ENCODE data around the gene IQGAP3.

Gene IQGAP3

DNA sequence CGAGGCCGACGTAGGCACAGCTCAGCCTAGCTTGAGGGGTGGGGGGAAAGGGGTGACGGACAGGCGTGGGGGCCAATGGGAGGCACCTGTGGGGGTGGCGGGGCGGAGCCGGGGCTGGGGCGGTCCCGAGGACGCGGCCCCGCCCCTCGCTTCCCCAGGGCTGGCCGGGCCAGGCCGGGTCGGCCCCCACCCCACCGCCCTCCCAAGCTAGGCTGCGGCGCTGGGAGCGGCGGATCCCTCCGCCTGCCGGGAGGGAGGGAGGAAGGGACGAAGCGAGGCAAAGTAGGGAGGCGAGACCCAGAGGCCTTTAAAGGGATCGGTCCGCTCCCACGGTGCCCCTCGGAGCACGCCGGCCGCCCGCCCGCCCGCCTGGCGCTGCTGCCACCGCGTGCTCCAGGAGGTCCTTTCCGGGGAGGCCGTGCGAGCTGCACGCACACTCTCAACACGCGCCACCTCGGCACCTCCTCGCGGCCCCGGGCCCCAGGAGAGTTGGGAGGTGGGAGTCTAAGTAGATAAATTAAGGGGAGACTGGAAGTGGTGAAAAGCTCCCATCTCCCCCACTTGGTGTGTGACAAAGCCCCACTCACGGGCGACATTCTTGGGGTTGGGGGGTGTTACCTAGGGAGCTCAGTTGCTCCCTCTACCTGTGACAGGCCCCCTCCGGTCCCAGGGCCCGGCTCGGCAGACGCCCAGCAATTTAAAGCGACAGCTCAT is 71.4 kb downstream of the IQGAP3 start:
- H3K4me3 ChIP-seq (ENCODE audit: control insufficient read depth, low read depth, low read length) = peak overlapping the region; percentile 95
- TF ChIP-seq CTCF (conservative IDR thresholded peaks at IDR 0.05; ENCODE audit: control insufficient read depth, insufficient read depth, low read depth, low read length) = peak; percentile 33
- DNase-seq (ENCODE audit: low read depth) = peak; percentile 94

DNA sequence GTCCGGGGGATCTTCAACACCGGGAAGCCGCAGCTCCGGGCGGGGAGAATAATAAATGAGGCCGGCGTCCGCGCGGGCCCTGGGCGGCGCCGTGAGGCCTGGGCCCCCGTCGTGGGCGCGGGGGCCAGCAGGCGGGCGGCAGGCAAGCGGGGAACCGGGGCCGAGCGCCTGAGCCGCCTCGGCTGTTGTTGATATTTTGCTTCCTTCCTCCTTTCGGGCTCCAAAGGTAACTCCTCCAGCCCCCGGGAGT is 71.9 kb downstream of the IQGAP3 start, which contains the start of gene MEF2D:
TSS of gene MEF2D (minus strand) at position 233 of the 250 bp plus-strand sequence. CDS start 17,483 bp downstream, outside the sequence.
- peak within 1 kb of the TSS; percentile 95 for H3K4me3 ChIP-seq (ENCODE audit: control insufficient read depth, low read depth, low read length)
- no peak for DNase-seq (ENCODE audit: low read depth)
- no peak for TF ChIP-seq CTCF (conservative IDR thresholded peaks at IDR 0.05; ENCODE audit: control insufficient read depth, insufficient read depth, low read depth, low read length)

DNA sequence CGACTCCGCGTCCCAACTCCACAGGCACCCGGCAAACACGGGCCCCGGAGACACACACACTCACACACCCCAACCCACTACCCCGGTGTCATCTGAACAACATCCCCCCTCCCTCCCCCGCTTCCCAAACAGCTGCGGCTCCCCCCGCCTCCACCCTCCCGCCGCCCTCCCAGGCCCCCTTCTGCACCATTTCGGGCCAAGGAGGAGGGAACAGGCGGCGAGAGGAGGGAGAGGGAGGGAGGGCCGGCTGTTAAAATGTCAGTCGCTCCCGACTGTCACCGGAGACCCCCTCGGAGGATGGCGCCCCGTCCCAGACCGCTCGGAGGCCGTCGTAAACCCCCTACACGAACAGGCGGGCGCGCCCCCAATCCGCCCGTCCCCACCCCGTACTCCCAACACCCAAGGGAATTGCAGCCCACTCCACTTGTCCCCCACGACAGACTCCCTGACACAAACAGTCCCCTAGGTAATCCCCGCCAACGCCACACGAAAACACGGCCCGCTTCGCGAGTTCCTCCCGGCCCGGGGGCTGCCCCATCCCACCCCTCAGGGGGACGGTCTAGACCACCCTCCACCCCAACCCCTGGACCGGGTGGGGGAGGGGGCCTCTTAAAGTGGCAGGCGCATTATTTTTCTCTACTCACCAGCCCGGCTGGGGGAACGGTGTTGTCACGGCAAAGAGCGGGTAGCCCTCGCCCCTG is 72.4 kb downstream of the IQGAP3 start:
- no peak for TF ChIP-seq CTCF (conservative IDR thresholded peaks at IDR 0.05; ENCODE audit: control insufficient read depth, insufficient read depth, low read depth, low read length)
- peak overlapping the region; percentile 95 for H3K4me3 ChIP-seq (ENCODE audit: control insufficient read depth, low read depth, low read length)
- peak; percentile 51 for DNase-seq (ENCODE audit: low read depth)

DNA sequence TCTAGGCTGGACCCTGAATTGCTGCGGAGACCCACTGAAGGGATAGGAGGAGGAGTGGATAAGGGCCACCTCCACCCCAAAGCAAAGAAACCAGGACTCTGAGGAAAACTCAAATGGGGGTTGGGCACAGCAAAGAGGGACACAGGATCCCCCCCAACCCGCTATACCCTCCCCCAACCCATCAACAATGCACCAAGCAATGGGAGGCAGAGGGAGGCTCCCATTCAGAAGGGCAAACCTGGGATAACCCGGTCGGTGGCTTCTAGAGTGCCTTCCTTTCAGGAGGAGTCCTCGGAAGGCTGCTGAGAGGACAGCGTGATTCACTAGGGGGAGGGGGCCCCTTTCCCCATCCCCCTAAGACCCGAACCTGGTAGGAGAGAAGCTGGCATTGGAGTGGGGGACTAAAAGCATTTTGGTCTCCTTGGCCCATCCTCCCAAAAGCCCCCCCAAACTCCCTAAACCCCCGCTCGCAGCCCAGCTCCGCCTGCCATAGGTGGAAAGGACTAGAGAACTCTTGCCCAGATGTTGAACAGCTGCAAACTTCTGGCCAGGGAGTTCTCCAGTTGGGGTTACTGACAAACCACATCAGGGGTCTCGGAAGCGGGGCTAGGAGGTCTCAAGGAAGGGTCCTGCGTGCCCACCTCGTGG is 73.0 kb downstream of the IQGAP3 start:
- DNase-seq (ENCODE audit: low read depth) = no peak

GRCh38 chr1:156498432-156499193 is 73.8 kb downstream of the IQGAP3 start:
- DNase-seq (ENCODE audit: low read depth) = peak; percentile 62
- no peak for TF ChIP-seq CTCF (conservative IDR thresholded peaks at IDR 0.05; ENCODE audit: control insufficient read depth, insufficient read depth, low read depth, low read length)
- H3K4me3 ChIP-seq (ENCODE audit: control insufficient read depth, low read depth, low read length) = peak overlapping the region; percentile 95

More for the DNA sequence above, 73.0 kb downstream of the IQGAP3 start:
- H3K4me3 ChIP-seq (ENCODE audit: control insufficient read depth, low read depth, low read length) = peak overlapping the region; percentile 95
- TF ChIP-seq CTCF (conservative IDR thresholded peaks at IDR 0.05; ENCODE audit: control insufficient read depth, insufficient read depth, low read depth, low read length) = no peak

- peak overlapping the region; percentile 6 for H3K4me3 ChIP-seq (ENCODE audit: control insufficient read depth, low read depth, low read length)
- no peak for DNase-seq (ENCODE audit: low read depth)
- no peak for TF ChIP-seq CTCF (conservative IDR thresholded peaks at IDR 0.05; ENCODE audit: control insufficient read depth, insufficient read depth, low read depth, low read length)
These were observed 74.5 kb downstream of the IQGAP3 start for GRCh38 chr1:156497743-156498431.

All from fibroblast of mammary gland (primary cell).